Measurements from ENCODE around the gene NELL1. TPM values are rescaled to one million over a fixed set of nuclear protein-coding genes. Genes with fewer than 3 reads are reported as not detected.

The NELL1 gene
- total and polyA plus RNA-seq, 2 experiments from 2014 or later: 2.1 to 7.7 TPM

GRCh38 chr11:21177379-21177778 lies 508.0 kb downstream of the NELL1 start:
- H3K27ac ChIP-seq: no peak overlapping the region
- no peak overlapping the region for H3K4me3 ChIP-seq
- no peaks in the 10 kb centered on the region for H3K9me3 ChIP-seq (ENCODE audit: low read depth)
- no peaks in the 10 kb centered on the region for H3K27me3 ChIP-seq
- no peaks in the 10 kb centered on the region for H3K4me1 ChIP-seq (ENCODE audit: low read depth)
- H3K36me3 ChIP-seq: no peaks in the 10 kb centered on the region
- TF ChIP-seq, protein P1, sequence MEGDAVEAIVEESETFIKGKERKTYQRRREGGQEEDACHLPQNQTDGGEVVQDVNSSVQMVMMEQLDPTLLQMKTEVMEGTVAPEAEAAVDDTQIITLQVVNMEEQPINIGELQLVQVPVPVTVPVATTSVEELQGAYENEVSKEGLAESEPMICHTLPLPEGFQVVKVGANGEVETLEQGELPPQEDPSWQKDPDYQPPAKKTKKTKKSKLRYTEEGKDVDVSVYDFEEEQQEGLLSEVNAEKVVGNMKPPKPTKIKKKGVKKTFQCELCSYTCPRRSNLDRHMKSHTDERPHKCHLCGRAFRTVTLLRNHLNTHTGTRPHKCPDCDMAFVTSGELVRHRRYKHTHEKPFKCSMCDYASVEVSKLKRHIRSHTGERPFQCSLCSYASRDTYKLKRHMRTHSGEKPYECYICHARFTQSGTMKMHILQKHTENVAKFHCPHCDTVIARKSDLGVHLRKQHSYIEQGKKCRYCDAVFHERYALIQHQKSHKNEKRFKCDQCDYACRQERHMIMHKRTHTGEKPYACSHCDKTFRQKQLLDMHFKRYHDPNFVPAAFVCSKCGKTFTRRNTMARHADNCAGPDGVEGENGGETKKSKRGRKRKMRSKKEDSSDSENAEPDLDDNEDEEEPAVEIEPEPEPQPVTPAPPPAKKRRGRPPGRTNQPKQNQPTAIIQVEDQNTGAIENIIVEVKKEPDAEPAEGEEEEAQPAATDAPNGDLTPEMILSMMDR (IDR thresholded peaks at IDR 0.05; ENCODE audit: low read depth, low read length): no peak
- DNase-seq (ENCODE audit: low read depth in 1 of 2, low spot score in 1 of 2): no peak

DNA sequence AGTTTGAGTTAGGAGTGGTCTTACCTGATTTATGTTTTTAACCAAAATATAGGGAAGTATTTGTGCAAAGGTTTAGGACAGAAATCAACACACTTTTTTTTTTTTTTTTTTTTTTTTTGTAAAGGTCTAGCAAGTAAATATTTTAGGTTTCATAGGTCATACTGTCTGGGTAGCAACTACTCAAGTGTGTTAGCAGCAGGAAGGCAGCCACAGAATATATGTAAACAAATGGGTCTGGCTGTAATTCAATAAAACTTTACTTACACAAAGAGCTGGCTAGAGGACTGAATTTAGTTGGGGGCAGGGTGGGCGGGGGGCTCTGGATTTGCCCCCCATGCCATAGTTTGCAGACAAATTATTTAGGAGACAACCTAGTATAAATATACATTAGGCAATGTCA lies 510.4 kb downstream of the NELL1 start:
- Histone ChIP-seq H3K36me3 (no peaks in the 10 kb centered on the region), H3K4me3 (no peak overlapping the region), H3K4me1 (ENCODE audit: low read depth) (no peaks in the 10 kb centered on the region), H3K27me3 (no peaks in the 10 kb centered on the region), H3K9me3 (ENCODE audit: low read depth) (no peaks in the 10 kb centered on the region), H3K27ac (no peak overlapping the region)
- TF ChIP-seq, protein P1 (IDR thresholded peaks at IDR 0.05; ENCODE audit: low read depth, low read length): no peak
- DNase-seq (ENCODE audit: low read depth in 1 of 2, low spot score in 1 of 2): no peak

DNA sequence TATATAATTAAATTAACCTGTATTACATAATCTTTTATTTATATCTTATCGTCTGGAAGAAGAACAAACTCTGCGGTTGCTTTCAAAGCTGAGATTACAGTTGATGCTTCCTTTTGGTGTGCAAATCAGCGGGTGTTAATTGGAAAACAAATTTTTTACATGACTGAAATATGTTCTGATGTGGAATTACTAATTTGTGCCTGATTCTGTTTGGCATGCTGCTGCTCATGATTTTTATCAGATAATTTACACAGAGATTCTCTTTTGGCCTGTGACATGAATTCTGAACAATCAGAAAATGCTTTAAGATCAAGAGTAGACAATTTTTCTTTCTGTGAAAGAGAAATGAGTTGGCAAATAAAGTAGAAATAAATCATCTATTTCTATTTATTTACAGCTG lies 510.8 kb downstream of the NELL1 start:
- Histone ChIP-seq H3K36me3 (no peaks in the 10 kb centered on the region), H3K27ac (no peak overlapping the region), H3K4me3 (no peak overlapping the region), H3K4me1 (ENCODE audit: low read depth) (no peaks in the 10 kb centered on the region), H3K9me3 (ENCODE audit: low read depth) (no peaks in the 10 kb centered on the region), H3K27me3 (no peaks in the 10 kb centered on the region)
- TF ChIP-seq, protein P1 (IDR thresholded peaks at IDR 0.05; ENCODE audit: low read depth, low read length): no peak
- no peak for DNase-seq (ENCODE audit: low read depth in 1 of 2, low spot score in 1 of 2)

DNA sequence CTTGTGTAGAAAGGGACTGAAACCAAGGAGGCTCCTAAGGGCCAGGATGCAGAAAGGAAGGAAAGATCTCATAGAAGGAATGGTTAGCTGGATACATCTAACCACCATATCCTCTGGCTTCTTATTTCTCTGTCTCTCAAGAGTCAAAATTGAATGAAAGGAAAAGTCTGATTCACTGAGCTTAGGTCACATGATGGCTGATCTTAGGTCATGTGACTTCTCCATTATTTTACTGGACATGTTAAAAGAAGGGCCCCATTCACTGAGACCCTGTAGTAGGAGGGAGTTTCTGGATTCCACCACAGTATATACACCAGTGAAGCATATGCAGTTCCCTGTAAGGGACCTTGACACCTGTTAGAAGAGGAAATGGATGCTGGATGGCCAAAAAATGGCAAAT lies 516.6 kb downstream of the NELL1 start:
- Histone ChIP-seq H3K9me3 (ENCODE audit: low read depth) (no peaks in the 10 kb centered on the region), H3K36me3 (no peaks in the 10 kb centered on the region), H3K4me1 (ENCODE audit: low read depth) (no peaks in the 10 kb centered on the region), H3K4me3 (no peak overlapping the region), H3K27me3 (no peaks in the 10 kb centered on the region), H3K27ac (no peak overlapping the region)
- DNase-seq (ENCODE audit: low read depth in 1 of 2, low spot score in 1 of 2): no peak
- TF ChIP-seq, protein P1 (IDR thresholded peaks at IDR 0.05; ENCODE audit: low read depth, low read length): no peak

GRCh38 chr11:21190181-21190580 lies 520.8 kb downstream of the NELL1 start:
- H3K4me1 ChIP-seq (ENCODE audit: low read depth): no peaks in the 10 kb centered on the region
- TF ChIP-seq, protein P1 (IDR thresholded peaks at IDR 0.05; ENCODE audit: low read depth, low read length): no peak
- H3K4me3 ChIP-seq: no peak overlapping the region
- H3K27me3 ChIP-seq: no peaks in the 10 kb centered on the region
- no peaks in the 10 kb centered on the region for H3K36me3 ChIP-seq
- no peak for DNase-seq (ENCODE audit: low read depth in 1 of 2, low spot score in 1 of 2)
- no peaks in the 10 kb centered on the region for H3K9me3 ChIP-seq (ENCODE audit: low read depth)
- no peak overlapping the region for H3K27ac ChIP-seq

GRCh38 chr11:21195995-21196394 lies 526.6 kb downstream of the NELL1 start:
- peak in 1 of 2 donors; percentile 21 for DNase-seq (ENCODE audit: low read depth in 1 of 2, low spot score in 1 of 2)
- H3K27ac ChIP-seq: no peak overlapping the region
- TF ChIP-seq, protein P1 (IDR thresholded peaks at IDR 0.05; ENCODE audit: low read depth, low read length): no peak

More at GRCh38 chr11:21195995-21196394, 526.6 kb downstream of the NELL1 start:
- Histone ChIP-seq H3K4me3 (no peak overlapping the region), H3K9me3 (ENCODE audit: low read depth) (no peaks in the 10 kb centered on the region), H3K27me3 (no peaks in the 10 kb centered on the region), H3K36me3 (no peaks in the 10 kb centered on the region), H3K4me1 (ENCODE audit: low read depth) (no peaks in the 10 kb centered on the region)

All from cardiac muscle cell (in vitro differentiated cells and primary cell).